Osteoblast (primary cell): ENCODE results near the gene KCNN3. TPM values are rescaled to one million over a fixed set of nuclear protein-coding genes. Genes with fewer than 3 reads are reported as not detected.

Source experiments
- DNase-seq: peaks from one replicate; pipeline ENCODE4 v3.0.0; 2011; ENCODE audit warnings: low spot score, mixed read lengths; ENCODE audit not compliant: insufficient read length; ENCODE audit errors: missing footprints
- H2AFZ ChIP-seq: 2 replicates; pipeline ENCODE4 v1.6.0; 2011; ENCODE audit warnings: mild to moderate bottlenecking, low read length
- H3K27ac ChIP-seq: 2 replicates; pipeline ENCODE4 v1.5.1; 2011; ENCODE audit warnings: mild to moderate bottlenecking, low read depth, low read length, moderate library complexity
- H3K27me3 ChIP-seq: 2 replicates; pipeline ENCODE4 v1.6.0; 2012; ENCODE audit warnings: mild to moderate bottlenecking, control low read depth, inconsistent platforms, low read length, moderate library complexity; ENCODE audit not compliant: insufficient read depth
- H3K36me3 ChIP-seq: 2 replicates; pipeline ENCODE4 v1.5.1; 2011; ENCODE audit warnings: mild to moderate bottlenecking, low read length, control low read depth, moderate library complexity; ENCODE audit not compliant: insufficient read depth
- H3K4me1 ChIP-seq: 2 replicates; pipeline ENCODE4 v1.5.1; 2011; ENCODE audit warnings: mild to moderate bottlenecking, low read length, control low read depth, moderate library complexity; ENCODE audit not compliant: insufficient read depth
- H3K4me2 ChIP-seq: 2 replicates; pipeline ENCODE4 v1.6.0; 2011; ENCODE audit warnings: mild to moderate bottlenecking, low read length; ENCODE audit not compliant: insufficient read depth
- H3K4me3 ChIP-seq: fragments of 200-600 bp; sonication (generic); 3 replicates; pipeline ENCODE4 v1.5.1; 2012; ENCODE audit warnings: mild to moderate bottlenecking, low read length, inconsistent platforms; ENCODE audit not compliant: insufficient read depth
- H3K79me2 ChIP-seq: 2 replicates; pipeline ENCODE4 v1.6.0; 2012; ENCODE audit warnings: mild to moderate bottlenecking, low read length, control low read depth, inconsistent platforms; ENCODE audit not compliant: insufficient read depth
- H3K9me3 ChIP-seq: 2 replicates; pipeline ENCODE4 v1.5.1; 2011; ENCODE audit warnings: low read depth, low read length, control low read depth
- H4K20me1 ChIP-seq: 2 replicates; pipeline ENCODE4 v1.6.0; 2012; ENCODE audit warnings: mild to moderate bottlenecking, low read length, control low read depth; ENCODE audit not compliant: insufficient read depth
- CTCF ChIP-seq: IDR thresholded peaks from 2 replicates; pipeline ENCODE4 v1.5.1; 2011; ENCODE audit warnings: mild to moderate bottlenecking, low read depth, low read length, moderate library complexity; ENCODE audit errors: extremely low read depth
- total RNA-seq: library from RNA; depleted of rRNA; stranded (reverse); fragments of >200 nt; gene quantifications from 2 replicates; pipeline ENCODE4 v1.2.3, GENCODE V29; 2012

KCNN3 gene
- total RNA-seq, 1 donor: under 0.01 TPM

- Histone ChIP-seq H3K79me2 (no peaks in the 10 kb centered on the region), H3K4me1 (peaks cover 3% of the 10 kb centered on the region), H3K4me3 (no peak overlapping the region), H2AFZ (no peak overlapping the region), H4K20me1 (no peaks in the 10 kb centered on the region), H3K4me2 (no peak overlapping the region), H3K27me3 (peaks cover 23% of the 10 kb centered on the region), H3K27ac (no peak overlapping the region), H3K9me3 (no peaks in the 10 kb centered on the region), H3K36me3 (no peaks in the 10 kb centered on the region)
- no peak for DNase-seq
- no peak for TF ChIP-seq CTCF
Observed at GRCh38 chr1:154769193-154769895, 100.7 kb downstream of the KCNN3 start.

GRCh38 chr1:154768456-154769125 is 101.5 kb downstream of the KCNN3 start:
- H3K36me3 ChIP-seq: no peaks in the 10 kb centered on the region
- H4K20me1 ChIP-seq: no peaks in the 10 kb centered on the region
- no peak overlapping the region for H3K4me3 ChIP-seq
- peaks cover 3% of the 10 kb centered on the region for H3K4me1 ChIP-seq
- H2AFZ ChIP-seq: no peak overlapping the region
- no peak for TF ChIP-seq CTCF
- no peak for DNase-seq
- peaks cover 26% of the 10 kb centered on the region for H3K27me3 ChIP-seq
- no peak overlapping the region for H3K4me2 ChIP-seq
- H3K27ac ChIP-seq: no peak overlapping the region
- no peaks in the 10 kb centered on the region for H3K9me3 ChIP-seq
- H3K79me2 ChIP-seq: no peaks in the 10 kb centered on the region

GRCh38 chr1:154767315-154768240 is 102.5 kb downstream of the KCNN3 start:
- H2AFZ ChIP-seq: no peak overlapping the region
- no peaks in the 10 kb centered on the region for H3K79me2 ChIP-seq
- H3K4me2 ChIP-seq: no peak overlapping the region
- no peak for TF ChIP-seq CTCF
- no peaks in the 10 kb centered on the region for H4K20me1 ChIP-seq
- no peaks in the 10 kb centered on the region for H3K36me3 ChIP-seq
- H3K4me1 ChIP-seq: peaks cover 3% of the 10 kb centered on the region
- no peak for DNase-seq
- peaks cover 27% of the 10 kb centered on the region for H3K27me3 ChIP-seq
- H3K4me3 ChIP-seq: no peak overlapping the region
- H3K9me3 ChIP-seq: no peaks in the 10 kb centered on the region
- H3K27ac ChIP-seq: no peak overlapping the region
